Mononuclear cell (primary cell): ENCODE measurements around the gene PITPNC1. TPM values are rescaled to one million over a fixed set of nuclear protein-coding genes. Genes with fewer than 3 reads are reported as not detected.

Source experiments
- H3K27me3 ChIP-seq: 2 replicates; pipeline ENCODE4 v1.6.0; 2011; ENCODE audit warnings: low read length, control low read depth; ENCODE audit not compliant: insufficient read depth
- H3K4me1 ChIP-seq: 2 replicates; pipeline ENCODE4 v1.5.1; 2011; ENCODE audit warnings: mild to moderate bottlenecking, low read length, control low read depth; ENCODE audit not compliant: insufficient read depth
- H3K4me3 ChIP-seq: 2 replicates; pipeline ENCODE4 v1.5.1; 2011; ENCODE audit warnings: mild to moderate bottlenecking, low read length, moderate library complexity
- H3K9me3 ChIP-seq: 2 replicates; pipeline ENCODE4 v1.5.1; 2011; ENCODE audit warnings: low read depth, mild to moderate bottlenecking, control low read depth, low read length
- total RNA-seq: library from RNA; depleted of rRNA; stranded (reverse); fragments of >200 nt; gene quantifications from one replicate; pipeline ENCODE4 v1.2.3, GENCODE V29; 2012

Gene PITPNC1
- total RNA-seq, 1 donor: 52.8 TPM

- no peaks in the 10 kb centered on the region for H3K9me3 ChIP-seq
- H3K4me3 ChIP-seq: no peak overlapping the region
- peaks cover 23% of the 10 kb centered on the region for H3K4me1 ChIP-seq
- no peaks in the 10 kb centered on the region for H3K27me3 ChIP-seq
Observed at GRCh38 chr17:67549820-67550219, 172.7 kb downstream of the PITPNC1 start.

- H3K4me1 ChIP-seq: peaks cover 4% of the 10 kb centered on the region
Observed at GRCh38 chr17:67554634-67555033, 177.6 kb downstream of the PITPNC1 start.

GRCh38 chr17:67555855-67556254, 178.8 kb downstream of the PITPNC1 start:
- H3K27me3 ChIP-seq: no peaks in the 10 kb centered on the region
- no peaks in the 10 kb centered on the region for H3K9me3 ChIP-seq
- H3K4me1 ChIP-seq: no peaks in the 10 kb centered on the region
- no peak overlapping the region for H3K4me3 ChIP-seq

More at GRCh38 chr17:67554634-67555033, 177.6 kb downstream of the PITPNC1 start:
- no peak overlapping the region for H3K4me3 ChIP-seq
- H3K9me3 ChIP-seq: no peaks in the 10 kb centered on the region
- H3K27me3 ChIP-seq: no peaks in the 10 kb centered on the region

- no peaks in the 10 kb centered on the region for H3K9me3 ChIP-seq
- H3K4me3 ChIP-seq: no peak overlapping the region
- H3K4me1 ChIP-seq: no peaks in the 10 kb centered on the region
- no peaks in the 10 kb centered on the region for H3K27me3 ChIP-seq
Observed at GRCh38 chr17:67557052-67557845, 180.2 kb downstream of the PITPNC1 start.

GRCh38 chr17:67557921-67558320, 180.8 kb downstream of the PITPNC1 start:
- Histone ChIP-seq H3K4me1 (no peaks in the 10 kb centered on the region), H3K27me3 (no peaks in the 10 kb centered on the region), H3K9me3 (no peaks in the 10 kb centered on the region), H3K4me3 (no peak overlapping the region)

GRCh38 chr17:67558740-67559380, 181.8 kb downstream of the PITPNC1 start:
- no peaks in the 10 kb centered on the region for H3K27me3 ChIP-seq
- no peak overlapping the region for H3K4me3 ChIP-seq
- no peaks in the 10 kb centered on the region for H3K4me1 ChIP-seq
- H3K9me3 ChIP-seq: no peaks in the 10 kb centered on the region

GRCh38 chr17:67559381-67559966, 182.4 kb downstream of the PITPNC1 start:
- Histone ChIP-seq H3K27me3 (no peaks in the 10 kb centered on the region), H3K9me3 (no peaks in the 10 kb centered on the region), H3K4me3 (no peak overlapping the region), H3K4me1 (no peaks in the 10 kb centered on the region)

GRCh38 chr17:67562005-67562404, 184.9 kb downstream of the PITPNC1 start:
- Histone ChIP-seq H3K9me3 (no peaks in the 10 kb centered on the region), H3K27me3 (no peaks in the 10 kb centered on the region), H3K4me1 (no peaks in the 10 kb centered on the region), H3K4me3 (no peak overlapping the region)

GRCh38 chr17:67563692-67564228, 186.7 kb downstream of the PITPNC1 start:
- Histone ChIP-seq H3K4me1 (no peaks in the 10 kb centered on the region), H3K9me3 (no peaks in the 10 kb centered on the region), H3K27me3 (no peaks in the 10 kb centered on the region), H3K4me3 (no peak overlapping the region)

- Histone ChIP-seq H3K27me3 (no peaks in the 10 kb centered on the region), H3K9me3 (no peaks in the 10 kb centered on the region), H3K4me3 (no peak overlapping the region), H3K4me1 (peaks cover 10% of the 10 kb centered on the region)
Observed at GRCh38 chr17:67565068-67565467, 188.0 kb downstream of the PITPNC1 start.

- Histone ChIP-seq H3K4me3 (no peak overlapping the region), H3K27me3 (no peaks in the 10 kb centered on the region), H3K4me1 (peaks cover 15% of the 10 kb centered on the region), H3K9me3 (no peaks in the 10 kb centered on the region)
Observed at GRCh38 chr17:67566656-67567055, 189.6 kb downstream of the PITPNC1 start.

- Histone ChIP-seq H3K9me3 (no peaks in the 10 kb centered on the region), H3K4me3 (no peak overlapping the region), H3K4me1 (peaks cover 15% of the 10 kb centered on the region), H3K27me3 (no peaks in the 10 kb centered on the region)
Observed at GRCh38 chr17:67569015-67569451, 192.0 kb downstream of the PITPNC1 start.

- H3K9me3 ChIP-seq: no peaks in the 10 kb centered on the region
Observed at GRCh38 chr17:67569873-67570272, 192.8 kb downstream of the PITPNC1 start.

GRCh38 chr17:67570797-67571196, 193.7 kb downstream of the PITPNC1 start:
- Histone ChIP-seq H3K4me3 (no peak overlapping the region), H3K4me1 (peaks cover 15% of the 10 kb centered on the region), H3K27me3 (no peaks in the 10 kb centered on the region), H3K9me3 (no peaks in the 10 kb centered on the region)

More at GRCh38 chr17:67569873-67570272, 192.8 kb downstream of the PITPNC1 start:
- Histone ChIP-seq H3K4me1 (peaks cover 15% of the 10 kb centered on the region), H3K4me3 (no peak overlapping the region), H3K27me3 (no peaks in the 10 kb centered on the region)

GRCh38 chr17:67571478-67571877, 194.4 kb downstream of the PITPNC1 start:
- H3K9me3 ChIP-seq: no peaks in the 10 kb centered on the region
- H3K4me1 ChIP-seq: peaks cover 15% of the 10 kb centered on the region
- H3K4me3 ChIP-seq: no peak overlapping the region
- H3K27me3 ChIP-seq: no peaks in the 10 kb centered on the region
